Spleen (tissue), 11 donors: ENCODE measurements around the gene RBM34. TPM values are rescaled to one million over a fixed set of nuclear protein-coding genes. Genes with fewer than 3 reads are reported as not detected.

Experiments
- DNase-seq: peaks from one replicate; pipeline ENCODE4 v3.0.0-alpha.2; 2020
- H3K27ac ChIP-seq, 8 donors: fragments of 200-600 bp; sonication (generic) in 7 of 8; 1 replicate in 4 of 8; 2 replicates in 4 of 8; pipeline versions ENCODE4 v1.5.0 to v1.8.0; 2016 to 2021; ENCODE audit warnings: inconsistent platforms in 4 of 8, mild to moderate bottlenecking in 4 of 8, moderate library complexity in 1 of 8
- H3K27me3 ChIP-seq, 7 donors: fragments of 200-600 bp; sonication (generic) in 6 of 7; replicated peaks in 1 of 7; 1 replicate in 4 of 7; 2 replicates in 3 of 7; pipeline versions ENCODE4 v1.5.0 to v1.8.0; 2016 to 2021; ENCODE audit warnings: inconsistent platforms in 3 of 7, mild to moderate bottlenecking in 1 of 7
- H3K36me3 ChIP-seq, 6 donors: fragments of 200-600 bp; sonication (generic) in 5 of 6; 1 replicate in 4 of 6; 2 replicates in 2 of 6; pipeline versions ENCODE4 v1.5.0 to v1.8.0; 2016 to 2021; ENCODE audit warnings: inconsistent platforms in 2 of 6
- H3K4me1 ChIP-seq, 6 donors: fragments of 200-600 bp; sonication (generic) in 5 of 6; 1 replicate in 3 of 6; 2 replicates in 3 of 6; pipeline versions ENCODE4 v1.5.0 to v1.8.0; 2016 to 2021; ENCODE audit warnings: inconsistent platforms in 3 of 6
- H3K4me3 ChIP-seq, 8 donors: fragments of 200-600 bp; sonication (generic) in 7 of 8; 1 replicate in 4 of 8; 2 replicates in 4 of 8; pipeline versions ENCODE4 v1.5.0 to v1.8.0; 2016 to 2021; ENCODE audit warnings: inconsistent platforms in 4 of 8, mild to moderate bottlenecking in 4 of 8, moderate library complexity in 2 of 8
- H3K9me3 ChIP-seq, 8 donors: fragments of 200-600 bp; sonication (generic) in 7 of 8; 1 replicate in 4 of 8; 2 replicates in 4 of 8; pipeline versions ENCODE4 v1.5.0 to v1.8.0; 2016 to 2021; ENCODE audit warnings: inconsistent platforms in 4 of 8
- POLR2A ChIP-seq, 3 donors: fragments of 450-650 bp; IDR thresholded peaks; one replicate each; pipeline ENCODE4 v1.5.1; 2017; ENCODE audit warnings: antibody characterized with exemption in 3 of 3, mild to moderate bottlenecking in 1 of 3
- POLR2AphosphoS5 ChIP-seq, 3 donors: sonication (generic); formaldehyde crosslinking; IDR thresholded peaks; one replicate each; pipeline ENCODE4 v1.5.1; 2017; ENCODE audit warnings: antibody characterized with exemption in 3 of 3
- WGBS, 5 donors: extraction: QIAGEN DNeasy Blood & Tissue Kit in 3 of 5; methylation state at CpG; one replicate each; pipeline versions ENCODE4 v1.1.5 to v1.1.7; 2013 to 2018; 5-methylcytosine and 5-hydroxymethylcytosine counted together
- intact Hi-C: fragments of 100-400 bp; cut with DNase I; formaldehyde crosslinking; loops from one replicate; pipeline ENCODE4 v1.15.0; 2023; ENCODE audit warnings: low total_unique reads
- polyA plus RNA-seq, 3 donors: library from polyadenylated mRNA; stranded (reverse); fragments of 200-250 nt; gene quantifications; one replicate each; pipeline ENCODE4 v1.2.1, GENCODE V29; 2013
- total RNA-seq, 7 donors: library from RNA; depleted of rRNA in 3 of 7; stranded (reverse); fragments of >200 nt in 3 of 7; fragmentation: NEBNext Ultra II Directional in 4 of 7; extraction: Animal tissue kit (Norgen Biotek cat#: 25700) in 4 of 7; gene quantifications; one replicate each; pipeline versions ENCODE4 v1.1.0 to v1.2.1, GENCODE V29; 2016 to 2021
- TF ChIP-seq, protein P1 (sequence below), 11 experiments: fragments of 200-600 bp in 7 of 11; fragments of 450-650 bp in 4 of 11; sonication (generic) in 4 of 11; IDR thresholded peaks in 8 of 11; conservative IDR thresholded peaks in 3 of 11; 1 replicate in 7 of 11; 2 replicates in 4 of 11; pipeline versions ENCODE4 v1.4.0 to v1.8.0; 2016 to 2021; ENCODE audit warnings: antibody characterized with exemption in 11 of 11, inconsistent platforms in 4 of 11, mild to moderate bottlenecking in 1 of 11
- donor health status: healthy with polysubstance abuse.
- donor health status: DM: no; HTN: no; CAD: no; lungs with moderate emphysema.
- donor health status: DM: no; HTN: no; CAD: no.
- donor health status: Bipolar disorder and iron deficiency.
- donor health status: healthy.
- donor health status: DM: no; HTN: no; CAD: no.
- donor health status: DM: yes; HTN: yes; CAD: no.

Gene RBM34
- total and polyA plus RNA-seq, 10 donors: 24.7 to 107 (median 55.5) TPM

- peaks cover 0 to 73% (median 61%) of the 10 kb centered on the region in 6 donors for H3K36me3 ChIP-seq
- 94 to 96% (median 94%) methylated on average over 11 of the region's 11 CpGs for WGBS, 5 donors
- intact Hi-C loops: no loop called here
Observed at GRCh38 chr1:235108876-235109275, 52.2 kb downstream of the RBM34 start.

DNA sequence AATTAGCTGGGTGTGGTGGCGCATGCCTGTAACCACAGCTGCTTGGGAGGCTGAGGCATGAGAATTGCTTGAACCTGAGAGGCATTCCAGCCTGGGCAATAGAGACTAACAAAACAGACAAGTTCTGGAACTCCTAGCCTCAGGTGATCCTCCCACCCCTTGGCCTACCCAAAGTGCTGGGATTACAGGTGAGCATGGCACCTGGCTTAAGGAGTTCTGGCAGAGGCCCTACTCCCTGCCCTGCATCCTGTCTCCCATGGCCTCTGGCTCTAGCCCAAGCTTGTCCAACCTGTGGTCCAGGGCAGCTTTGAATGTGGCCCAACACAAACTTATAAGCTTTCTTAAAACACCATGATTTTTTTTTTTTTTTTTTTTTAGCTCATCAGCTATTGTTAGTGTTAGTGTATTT lies 52.9 kb downstream of the RBM34 start:
- WGBS, 5 donors: 88 to 100% (median 96%) methylated on average over 1 of the region's 1 CpG
- intact Hi-C loops: no loop called here
- TF ChIP-seq POLR2AphosphoS5 (IDR thresholded peaks at IDR 0.05) (no peak), POLR2A (IDR thresholded peaks at IDR 0.05) (no peak)
- TF ChIP-seq, protein P1, sequence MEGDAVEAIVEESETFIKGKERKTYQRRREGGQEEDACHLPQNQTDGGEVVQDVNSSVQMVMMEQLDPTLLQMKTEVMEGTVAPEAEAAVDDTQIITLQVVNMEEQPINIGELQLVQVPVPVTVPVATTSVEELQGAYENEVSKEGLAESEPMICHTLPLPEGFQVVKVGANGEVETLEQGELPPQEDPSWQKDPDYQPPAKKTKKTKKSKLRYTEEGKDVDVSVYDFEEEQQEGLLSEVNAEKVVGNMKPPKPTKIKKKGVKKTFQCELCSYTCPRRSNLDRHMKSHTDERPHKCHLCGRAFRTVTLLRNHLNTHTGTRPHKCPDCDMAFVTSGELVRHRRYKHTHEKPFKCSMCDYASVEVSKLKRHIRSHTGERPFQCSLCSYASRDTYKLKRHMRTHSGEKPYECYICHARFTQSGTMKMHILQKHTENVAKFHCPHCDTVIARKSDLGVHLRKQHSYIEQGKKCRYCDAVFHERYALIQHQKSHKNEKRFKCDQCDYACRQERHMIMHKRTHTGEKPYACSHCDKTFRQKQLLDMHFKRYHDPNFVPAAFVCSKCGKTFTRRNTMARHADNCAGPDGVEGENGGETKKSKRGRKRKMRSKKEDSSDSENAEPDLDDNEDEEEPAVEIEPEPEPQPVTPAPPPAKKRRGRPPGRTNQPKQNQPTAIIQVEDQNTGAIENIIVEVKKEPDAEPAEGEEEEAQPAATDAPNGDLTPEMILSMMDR (IDR thresholded peaks at IDR 0.05 in 8 of 11, conservative IDR thresholded peaks at IDR 0.05 in 3 of 11): no peak
- H3K9me3 ChIP-seq: no peaks in the 10 kb centered on the region
- no peaks in the 10 kb centered on the region for H3K27me3 ChIP-seq
- DNase-seq: no peak
- H3K4me1 ChIP-seq: peaks cover 0 to 24% (median 13%) of the 10 kb centered on the region in 6 donors
- H3K27ac ChIP-seq: no peak overlapping the region
- no peak overlapping the region for H3K4me3 ChIP-seq
- H3K36me3 ChIP-seq: peaks cover 0 to 66% (median 54%) of the 10 kb centered on the region in 6 donors

More at GRCh38 chr1:235108876-235109275, 52.2 kb downstream of the RBM34 start:
- Histone ChIP-seq H3K9me3 (no peaks in the 10 kb centered on the region), H3K4me3 (no peak overlapping the region), H3K27me3 (no peaks in the 10 kb centered on the region), H3K27ac (no peak overlapping the region), H3K4me1 (peaks cover 0 to 19% (median 10%) of the 10 kb centered on the region in 6 donors)
- TF ChIP-seq POLR2A (IDR thresholded peaks at IDR 0.05) (no peak), POLR2AphosphoS5 (IDR thresholded peaks at IDR 0.05) (no peak)
- DNase-seq: no peak

- WGBS, 5 donors: 92 to 97% (median 93%) methylated on average over 16 of the region's 16 CpGs
- H3K36me3 ChIP-seq: peaks cover 0 to 60% (median 48%) of the 10 kb centered on the region in 6 donors
Observed at GRCh38 chr1:235107368-235108184, 53.5 kb downstream of the RBM34 start.

DNA sequence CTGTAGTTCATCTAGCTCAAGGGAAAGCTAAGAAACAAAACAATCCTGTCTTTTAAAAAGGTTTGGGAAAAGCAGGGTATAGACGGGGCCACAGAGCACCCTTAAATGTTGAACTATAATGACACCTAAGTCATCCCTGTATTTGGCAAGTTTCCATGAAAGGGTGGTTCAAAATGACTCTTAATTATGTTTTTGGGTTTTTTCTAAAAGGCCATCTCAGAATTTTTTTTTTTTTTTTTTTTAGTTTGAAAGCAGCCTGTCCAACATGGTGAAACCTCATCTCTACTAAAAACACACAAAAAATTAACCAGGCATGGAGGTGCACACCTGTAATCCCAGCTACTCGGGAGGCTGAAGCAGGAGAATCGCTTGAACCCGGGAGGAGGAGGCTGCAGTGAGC lies 54.6 kb downstream of the RBM34 start:
- intact Hi-C loops: no loop called here
- no peak for TF ChIP-seq POLR2AphosphoS5 (IDR thresholded peaks at IDR 0.05)
- TF ChIP-seq, protein P1 (IDR thresholded peaks at IDR 0.05 in 8 of 11, conservative IDR thresholded peaks at IDR 0.05 in 3 of 11): no peak
- no peak for TF ChIP-seq POLR2A (IDR thresholded peaks at IDR 0.05)

More at GRCh38 chr1:235107368-235108184, 53.5 kb downstream of the RBM34 start:
- no peak overlapping the region for H3K4me3 ChIP-seq
- no peak for DNase-seq
- intact Hi-C loops: no loop called here
- H3K27ac ChIP-seq: no peak overlapping the region
- TF ChIP-seq POLR2AphosphoS5 (IDR thresholded peaks at IDR 0.05) (no peak), POLR2A (IDR thresholded peaks at IDR 0.05) (no peak)
- TF ChIP-seq, protein P1 (IDR thresholded peaks at IDR 0.05 in 8 of 11, conservative IDR thresholded peaks at IDR 0.05 in 3 of 11): no peak
- H3K9me3 ChIP-seq: no peaks in the 10 kb centered on the region
- peaks cover 0 to 24% (median 13%) of the 10 kb centered on the region in 6 donors for H3K4me1 ChIP-seq
- no peaks in the 10 kb centered on the region for H3K27me3 ChIP-seq

More for the DNA sequence above, 54.6 kb downstream of the RBM34 start:
- Histone ChIP-seq H3K9me3 (no peaks in the 10 kb centered on the region), H3K27ac (no peak overlapping the region), H3K4me3 (no peak overlapping the region), H3K4me1 (peaks cover 0 to 24% (median 13%) of the 10 kb centered on the region in 6 donors), H3K27me3 (no peaks in the 10 kb centered on the region), H3K36me3 (peaks cover 0 to 49% (median 37%) of the 10 kb centered on the region in 6 donors)
- 90 to 95% (median 93%) methylated on average over 4 of the region's 4 CpGs for WGBS, 5 donors
- no peak for DNase-seq
